GM12878 (cell line): ENCODE measurements around the gene ARHGAP20. TPM values are rescaled to one million over a fixed set of nuclear protein-coding genes. Genes with fewer than 3 reads are reported as not detected.

ENCODE experiments used
- ATAC-seq: fragments of 200-7000 bp; cut with Tn5 transposase; 3 replicates; pipeline ENCODE4 v1.9.1; 2020; ENCODE audit warnings: mild to moderate bottlenecking, moderate library complexity
- BruUV-seq: library from RNA; stranded (reverse); fragments of 400-500 nt; replicated peaks from 2 replicates; lab custom pipeline; 2021; lab: Mats Ljungman, UMichigan
- CTCF ChIA-PET: fragments of 300-600 bp; sonication (Branson Sonifier 250); formaldehyde crosslinking; extraction: SDS; loops from one replicate; lab custom pipeline; 2021; ENCODE audit warnings: inconsistent platforms; lab: Yijun Ruan, JAX
- POLR2A ChIA-PET: fragments of 350-600 bp; formaldehyde crosslinking; extraction: SDS; loops from one replicate; lab custom pipeline; 2021; ENCODE audit warnings: inconsistent platforms; lab: Charles Lee
- RAD21 ChIA-PET: fragments of 300-600 bp; sonication (Branson Sonifier 250); formaldehyde crosslinking; loops from one replicate; lab custom pipeline; 2023; ENCODE audit warnings: antibody characterized with exemption; ENCODE audit not compliant: unreplicated experiment; lab: Charles Lee
- SMC1A ChIA-PET: fragments of 300-600 bp; sonication (Branson Sonifier 250); formaldehyde crosslinking; loops from one replicate; lab custom pipeline; 2023; ENCODE audit not compliant: unreplicated experiment, uncharacterized antibody; lab: Charles Lee
- DNase-seq: peaks from one replicate; pipeline ENCODE4 v3.0.0-alpha.2; 2011; ENCODE audit warnings: low read depth, low spot score
- FAIRE-seq: peaks from 3 replicates; lab custom pipeline; 2011; peaks lifted over from hg19 to GRCh38; lab: Jason Lieb, UNC
- H2AFZ ChIP-seq: 2 replicates; pipeline ENCODE4 v1.6.0; 2011; ENCODE audit warnings: low read depth, low read length, control low read depth; ENCODE audit not compliant: control insufficient read depth
- H3K27ac ChIP-seq: 2 replicates; pipeline ENCODE4 v1.5.1; 2011; ENCODE audit warnings: control low read depth; ENCODE audit not compliant: control insufficient read depth, insufficient read depth
- H3K27me3 ChIP-seq, 2 experiments: replicated peaks in 1 of 2; 2 replicates each; pipeline versions ENCODE4 v1.6.0 to v1.6.1; 2011; ENCODE audit warnings: low read length in 1 of 2; ENCODE audit not compliant: control insufficient read depth in 2 of 2, insufficient read depth in 2 of 2
- H3K36me3 ChIP-seq, 2 experiments: 2 replicates each; pipeline ENCODE4 v1.5.1; 2011; ENCODE audit warnings: low read length in 1 of 2; ENCODE audit not compliant: control insufficient read depth in 2 of 2, insufficient read depth in 2 of 2
- H3K4me1 ChIP-seq: 2 replicates; pipeline ENCODE4 v1.6.1; 2011; ENCODE audit warnings: mild to moderate bottlenecking, low read length, moderate library complexity, mixed read lengths; ENCODE audit not compliant: control insufficient read depth, insufficient read depth
- H3K4me2 ChIP-seq: 2 replicates; pipeline ENCODE4 v1.6.0; 2011; ENCODE audit warnings: control low read depth; ENCODE audit not compliant: control insufficient read depth, insufficient read depth
- H3K4me3 ChIP-seq: fragments of 200-600 bp; sonication (generic); 2 replicates; pipeline ENCODE4 v1.5.1; 2016
- H3K79me2 ChIP-seq: 2 replicates; pipeline ENCODE4 v1.6.0; 2011; ENCODE audit warnings: low read length; ENCODE audit not compliant: control insufficient read depth, insufficient read depth
- H3K9ac ChIP-seq: 2 replicates; pipeline ENCODE4 v1.8.0; 2011; ENCODE audit warnings: low read length, control low read depth, mixed read lengths; ENCODE audit not compliant: control insufficient read depth, insufficient read depth
- H3K9me3 ChIP-seq: replicated peaks from 3 replicates; pipeline ENCODE4 v1.5.1; 2011; ENCODE audit warnings: mild to moderate bottlenecking, low read length; ENCODE audit not compliant: control insufficient read depth, insufficient read depth
- H4K20me1 ChIP-seq: 2 replicates; pipeline ENCODE4 v1.6.0; 2011; ENCODE audit not compliant: control insufficient read depth, insufficient read depth
- ATF7 ChIP-seq: fragments of 450-650 bp; IDR thresholded peaks from 2 replicates; pipeline ENCODE4 v1.6.1; 2016; ENCODE audit warnings: low read depth, mild to moderate bottlenecking
- BHLHE40 ChIP-seq, 2 experiments: fragments of 450-650 bp in 1 of 2; IDR thresholded peaks; 2 replicates each; pipeline ENCODE4 v1.6.1; 2011 to 2017; ENCODE audit warnings: low read depth in 2 of 2, borderline replicate concordance in 1 of 2, improper control_type of control experiment in 1 of 2, low read length in 1 of 2, mild to moderate bottlenecking in 1 of 2
- CREB1 ChIP-seq: IDR thresholded peaks from 2 replicates; pipeline ENCODE4 v1.6.1; 2012; ENCODE audit warnings: low read depth, mild to moderate bottlenecking, inconsistent platforms
- CREM ChIP-seq: IDR thresholded peaks from 2 replicates; pipeline ENCODE4 v1.6.1; 2014; ENCODE audit warnings: antibody characterized with exemption, low read depth
- ETV6 ChIP-seq, 2 experiments: fragments of 450-650 bp in 1 of 2; IDR thresholded peaks in 1 of 2; conservative IDR thresholded peaks in 1 of 2; 2 replicates each; pipeline ENCODE4 v1.6.1; 2014; ENCODE audit warnings: antibody characterized with exemption in 1 of 2, borderline replicate concordance in 1 of 2, low read depth in 1 of 2, mild to moderate bottlenecking in 1 of 2, moderate library complexity in 1 of 2
- FOXK2 ChIP-seq: fragments of 450-650 bp; IDR thresholded peaks from 2 replicates; pipeline ENCODE4 v1.6.1; 2017; ENCODE audit warnings: mild to moderate bottlenecking, moderate library complexity
- PML ChIP-seq: IDR thresholded peaks from 2 replicates; pipeline ENCODE4 v1.6.1; 2012; ENCODE audit warnings: low read length, inconsistent platforms
- POLR2AphosphoS2 ChIP-seq: IDR thresholded peaks from 2 replicates; pipeline ENCODE4 v1.6.1; 2011; ENCODE audit warnings: low read depth, mild to moderate bottlenecking, low read length, improper control_type of control experiment, moderate library complexity
- RAD51 ChIP-seq: fragments of 450-650 bp; IDR thresholded peaks from 2 replicates; pipeline ENCODE4 v1.6.1; 2016; ENCODE audit warnings: moderate library complexity, mild to moderate bottlenecking, inconsistent platforms
- RUNX3 ChIP-seq: IDR thresholded peaks from 2 replicates; pipeline ENCODE4 v1.6.1; 2012; ENCODE audit warnings: low read length, inconsistent platforms
- SIX5 ChIP-seq: IDR thresholded peaks from 2 replicates; pipeline ENCODE4 v1.6.1; 2011; ENCODE audit warnings: mild to moderate bottlenecking, low read depth, low read length, moderate library complexity; ENCODE audit not compliant: severe bottlenecking
- SMAD1 ChIP-seq: fragments of 450-650 bp; IDR thresholded peaks from 2 replicates; pipeline ENCODE4 v1.6.1; 2018; ENCODE audit warnings: mild to moderate bottlenecking, low read depth; ENCODE audit not compliant: partially characterized antibody
- SMAD5 ChIP-seq: IDR thresholded peaks from 2 replicates; pipeline ENCODE4 v1.6.1; 2016; ENCODE audit warnings: antibody characterized with exemption, low read depth
- SUZ12 ChIP-seq: fragments of 200-600 bp; sonication (generic); IDR thresholded peaks from one replicate; pipeline ENCODE4 v1.6.1; 2018; ENCODE audit warnings: antibody characterized with exemption, mild to moderate bottlenecking; ENCODE audit not compliant: unreplicated experiment
- USF1 ChIP-seq: IDR thresholded peaks from 2 replicates; pipeline ENCODE4 v1.6.1; 2011; ENCODE audit warnings: borderline replicate concordance, low read depth, mild to moderate bottlenecking, moderate library complexity, mixed read lengths, low read length; ENCODE audit not compliant: insufficient read depth; ENCODE audit errors: extremely low read length
- ZBTB4 ChIP-seq: fragments of 450-650 bp; formaldehyde crosslinking; IDR thresholded peaks from 2 replicates; pipeline ENCODE4 v1.4.0; 2022; ENCODE audit warnings: mild to moderate bottlenecking, moderate library complexity
- ZNF24 ChIP-seq: fragments of 450-650 bp; IDR thresholded peaks from 2 replicates; pipeline ENCODE4 v1.6.1; 2017; ENCODE audit warnings: antibody characterized with exemption, mild to moderate bottlenecking
- ZZZ3 ChIP-seq: IDR thresholded peaks from 2 replicates; pipeline ENCODE4 v1.6.1; 2011; ENCODE audit warnings: low read depth; ENCODE audit not compliant: control insufficient read depth, insufficient read length
- WGBS: methylation state at CpG from one replicate; pipeline ENCODE4 v1.1.6; 2016; ENCODE audit warnings: low lambda C conversion rate; ENCODE audit not compliant: insufficient replicate concordance, insufficient coverage; ENCODE audit errors: missing lambda C conversion rate; 5-methylcytosine and 5-hydroxymethylcytosine counted together
- in situ Hi-C: fragments of 300-500 bp; cut with MboI; formaldehyde crosslinking; loops from 9 replicates; pipeline ENCODE4 v1.14.3; 2018; ENCODE audit warnings: mixed read lengths
- intact Hi-C: fragments of 100-400 bp; cut with micrococcal nuclease; formaldehyde crosslinking; loops from one replicate; pipeline ENCODE4 v1.14.2; 2022; ENCODE audit not compliant: unreplicated experiment
- polyA plus RNA-seq, 11 experiments: library from polyadenylated mRNA; depleted of rRNA in 4 of 11; unstranded in 6 of 11; stranded (reverse) in 5 of 11; fragments of >200 nt; fragmentation: Nextera tagmentation in 4 of 11; fragmentation: Illumina TruSeq in 1 of 11; extraction: Ambion mirVana in 4 of 11; extraction: Trizol in 1 of 11; gene quantifications; 1 replicate in 1 of 11; 2 replicates in 10 of 11; pipeline versions ENCODE4 v1.2.1 to v1.2.3, GENCODE V29; 2011 to 2016; ENCODE audit warnings: inconsistent platforms in 2 of 11, missing spikeins in 2 of 11, low read depth in 1 of 11
- total RNA-seq, 4 experiments: library from RNA; depleted of rRNA in 3 of 4; stranded (reverse); fragments of >200 nt in 3 of 4; fragmentation: Illumina TruSeq in 1 of 4; extraction: Trizol in 1 of 4; gene quantifications; 2 replicates each; pipeline versions ENCODE4 v1.2.1 to v1.2.3, GENCODE V29; 2013 to 2021

ARHGAP20 gene
- total and polyA plus RNA-seq, 10 of the 15 experiments (the other 5 are each of a cell fraction or from before 2014, with no cell fraction given) = 0.01 TPM; not detected in 9

GRCh38 chr11:110613197-110613918, 98.9 kb downstream of the ARHGAP20 start:
- Histone ChIP-seq H3K9ac (no peak overlapping the region), H2AFZ (no peak overlapping the region), H3K79me2 (no peaks in the 10 kb centered on the region), H4K20me1 (no peaks in the 10 kb centered on the region), H3K36me3 (no peaks in the 10 kb centered on the region), H3K4me2 (no peak overlapping the region), H3K27me3 (no peaks in the 10 kb centered on the region), H3K4me3 (no peak overlapping the region), H3K4me1 (no peaks in the 10 kb centered on the region), H3K27ac (no peak overlapping the region), H3K9me3 (no peaks in the 10 kb centered on the region)
- no TSS peak for BruUV-seq
- ChIA-PET CTCF (no interaction called here), SMC1A (no interaction called here), RAD21 (no interaction called here), POLR2A (no interaction called here)
- WGBS = 30% methylated on average over 3 of the region's 3 CpGs
- in situ Hi-C loops = no loop called here
- intact Hi-C loops = no loop called here
- no peak for FAIRE-seq
- no peak for ATAC-seq
- no peak for DNase-seq
- TF ChIP-seq SMAD5 (no peak), CREB1 (no peak), ZZZ3 (no peak), PML (no peak), BHLHE40 (IDR thresholded peaks at IDR 0.05; ENCODE audit: borderline replicate concordance in 1 of 2, low read depth in 2 of 2, low read length in 1 of 2) (no peak), SUZ12 (no peak), USF1 (no peak), ZNF24 (no peak), POLR2AphosphoS2 (no peak), ZBTB4 (CRISPR knock-in tag) (no peak), SMAD1 (no peak), ATF7 (no peak), RUNX3 (no peak), FOXK2 (no peak), SIX5 (no peak), CREM (no peak), RAD51 (no peak), ETV6 (conservative IDR thresholded peaks at IDR 0.05 in 1 of 2, IDR thresholded peaks at IDR 0.05 in 1 of 2; ENCODE audit: borderline replicate concordance in 1 of 2, low read depth in 1 of 2) (no peak)
